HG02981 (cell line): ENCODE results near the gene KRT7.
"Not testable (repeated sequence)": the region's sequence is repeated elsewhere in the genome, so short reads cannot be mapped to it uniquely, and the experiment has no call there.

Experiments used
- ATAC-seq: cut with Tn5 transposase; IDR thresholded peaks from one replicate; pipeline ENCODE4 v1.9.1; 2021; ENCODE audit warnings: mild to moderate bottlenecking, moderate library complexity; ENCODE audit not compliant: unreplicated experiment

KRT7 gene

GRCh38 chr12:52243259-52243855 is 10.3 kb downstream of the KRT7 start:
- ATAC-seq = no peak

GRCh38 chr12:52243856-52244614 is 11.0 kb downstream of the KRT7 start:
- ATAC-seq = peak; percentile 91

GRCh38 chr12:52244615-52244994 is 11.6 kb downstream of the KRT7 start:
- ATAC-seq = peak; percentile 8

GRCh38 chr12:52245259-52245961 is 12.4 kb downstream of the KRT7 start:
- ATAC-seq = no peak

DNA sequence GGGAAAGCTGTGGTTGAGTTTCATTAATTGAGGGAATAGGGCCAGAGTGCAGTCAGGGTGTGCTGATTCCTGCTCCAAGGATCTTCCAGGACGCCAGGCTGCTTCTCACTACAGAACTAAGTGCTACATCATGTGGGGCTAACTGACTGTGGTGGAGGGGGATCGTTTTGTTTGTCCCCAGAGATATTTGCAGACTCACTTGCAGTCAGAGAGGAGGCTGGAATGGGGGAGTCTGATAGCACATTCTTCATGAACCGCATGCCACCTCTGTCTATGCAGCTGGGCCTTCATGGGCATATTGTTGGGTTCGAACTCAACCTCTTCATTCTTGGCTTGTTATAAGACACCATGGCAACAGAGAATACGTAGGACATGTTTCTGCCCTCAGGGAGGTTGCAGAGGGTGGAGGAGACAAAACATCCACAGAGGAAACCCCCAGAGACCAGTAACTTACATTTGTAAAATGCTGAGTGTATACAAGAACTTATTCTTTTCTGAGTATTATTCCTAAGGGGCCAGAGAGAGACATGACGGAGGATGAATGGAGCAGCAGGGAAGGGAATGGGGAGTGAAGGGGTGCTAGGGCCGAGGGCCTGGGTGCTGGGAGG is 13.0 kb downstream of the KRT7 start:
- ATAC-seq = no peak

DNA sequence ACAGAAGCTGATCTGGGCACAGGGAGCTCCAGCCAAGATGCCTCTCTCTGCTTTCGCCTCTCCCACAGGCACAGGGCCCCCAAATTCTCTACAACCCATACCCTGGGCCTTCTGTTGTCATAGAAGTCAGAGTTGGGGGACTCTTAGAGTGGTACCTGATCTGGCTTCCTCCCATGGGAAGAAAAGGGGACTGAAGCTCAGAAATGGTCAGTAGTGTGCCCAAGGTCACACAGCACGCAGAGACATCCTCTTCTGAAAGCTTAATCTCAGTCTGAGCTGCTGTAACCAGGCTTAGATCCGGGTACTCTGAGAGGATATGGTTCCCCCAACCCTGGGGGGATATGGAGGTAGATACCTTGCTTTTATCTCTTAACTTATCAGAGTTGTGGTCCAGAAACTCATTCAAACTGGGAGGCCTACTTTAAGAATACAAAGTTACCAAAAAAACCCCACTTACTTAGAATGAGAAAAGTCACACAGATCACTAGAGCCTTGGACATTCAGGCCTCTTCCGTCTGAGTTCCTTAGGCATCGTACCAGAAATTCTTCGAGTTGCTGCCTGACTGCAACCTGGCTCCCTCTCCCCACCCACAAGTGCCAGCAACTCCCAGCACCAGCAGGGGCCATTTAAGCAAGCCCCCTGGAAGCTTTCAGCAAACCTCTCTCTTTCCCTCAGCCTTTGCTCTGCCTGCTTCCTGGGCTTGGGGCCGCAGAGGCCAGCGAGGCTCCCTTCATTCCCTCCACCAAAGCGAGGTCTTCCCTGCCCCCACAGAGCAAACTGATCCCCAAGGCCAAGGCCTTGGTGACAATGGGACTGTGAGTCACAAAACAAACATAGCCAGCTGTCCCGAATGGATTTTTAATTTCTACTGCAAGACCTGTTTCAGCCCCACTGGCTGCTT is 13.9 kb downstream of the KRT7 start:
- no peak for ATAC-seq

- no peak for ATAC-seq
Observed at GRCh38 chr12:52247622-52248540, 14.8 kb downstream of the KRT7 start.

- no peak for ATAC-seq
Observed at GRCh38 chr12:52248541-52249461, 15.8 kb downstream of the KRT7 start.

DNA sequence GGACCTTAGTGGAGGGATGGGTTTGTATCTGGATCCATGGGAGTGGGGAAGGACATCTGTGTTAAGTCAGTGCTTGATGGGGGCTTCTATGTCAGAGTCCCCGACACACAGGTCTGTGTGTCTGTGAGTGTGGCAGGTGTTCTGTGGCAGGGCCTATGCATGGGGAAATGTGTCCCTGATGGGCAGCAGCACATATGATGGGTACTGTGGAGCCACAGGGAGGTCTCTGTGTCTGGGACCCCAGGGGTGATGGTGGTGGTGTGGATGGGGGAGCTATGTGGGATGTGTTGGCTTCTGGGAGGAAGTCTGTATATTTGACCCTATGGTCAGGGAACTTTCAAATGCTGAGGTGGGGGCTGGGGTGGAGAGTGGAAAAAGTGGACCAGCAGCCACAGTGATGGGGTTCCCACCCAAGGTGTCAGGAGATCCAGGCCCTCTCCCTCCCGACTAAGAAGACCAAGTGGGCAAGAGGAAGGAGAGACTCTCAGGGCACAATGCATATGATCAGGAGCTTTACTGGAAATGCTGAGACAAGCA is 16.5 kb downstream of the KRT7 start:
- ATAC-seq = no peak

DNA sequence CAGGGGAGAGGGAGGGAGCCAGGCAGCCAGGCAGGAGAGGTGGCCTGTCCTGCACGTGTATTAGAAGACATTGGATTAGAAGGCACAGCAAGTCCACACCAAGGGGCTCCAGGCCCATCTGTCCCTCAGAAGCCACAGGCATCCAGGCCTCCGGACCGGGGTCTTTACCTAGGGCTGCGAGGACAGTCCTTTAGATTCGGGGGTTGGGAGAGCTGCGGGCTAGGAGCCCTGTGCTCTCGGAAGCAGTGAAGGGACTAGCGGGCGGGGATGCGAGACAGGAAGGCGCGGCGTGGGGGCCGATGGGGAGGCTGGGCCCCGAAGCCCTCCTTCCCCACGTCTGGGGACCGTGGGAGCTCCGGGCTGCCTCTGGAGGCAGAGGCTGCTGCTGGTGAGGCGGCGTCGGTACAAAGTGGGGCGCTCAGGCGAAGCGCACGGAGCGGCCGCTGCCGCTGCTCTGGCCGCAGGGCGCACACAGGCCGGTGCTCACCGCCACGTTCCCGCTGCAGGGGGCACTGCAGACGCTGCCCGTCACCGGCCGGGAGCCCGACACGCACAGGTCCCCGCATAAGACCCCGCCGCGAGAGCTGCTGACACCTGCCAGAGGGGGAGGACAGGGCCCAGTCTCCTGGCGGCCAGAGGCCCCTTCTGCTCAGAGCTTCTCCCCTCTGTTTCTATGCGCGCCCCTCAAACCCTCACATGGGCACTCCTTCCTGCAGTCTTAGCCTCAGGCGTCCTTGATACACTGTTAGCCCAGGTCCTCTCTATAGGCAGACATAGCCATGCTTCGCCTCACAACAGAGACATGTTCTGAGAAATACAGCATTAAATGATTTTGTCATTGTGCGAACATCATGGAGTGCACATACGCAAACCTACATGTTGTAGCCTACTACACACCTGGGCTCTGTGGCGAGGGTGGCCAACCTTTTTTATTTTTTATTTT is 17.3 kb downstream of the KRT7 start:
- ATAC-seq = no peak

DNA sequence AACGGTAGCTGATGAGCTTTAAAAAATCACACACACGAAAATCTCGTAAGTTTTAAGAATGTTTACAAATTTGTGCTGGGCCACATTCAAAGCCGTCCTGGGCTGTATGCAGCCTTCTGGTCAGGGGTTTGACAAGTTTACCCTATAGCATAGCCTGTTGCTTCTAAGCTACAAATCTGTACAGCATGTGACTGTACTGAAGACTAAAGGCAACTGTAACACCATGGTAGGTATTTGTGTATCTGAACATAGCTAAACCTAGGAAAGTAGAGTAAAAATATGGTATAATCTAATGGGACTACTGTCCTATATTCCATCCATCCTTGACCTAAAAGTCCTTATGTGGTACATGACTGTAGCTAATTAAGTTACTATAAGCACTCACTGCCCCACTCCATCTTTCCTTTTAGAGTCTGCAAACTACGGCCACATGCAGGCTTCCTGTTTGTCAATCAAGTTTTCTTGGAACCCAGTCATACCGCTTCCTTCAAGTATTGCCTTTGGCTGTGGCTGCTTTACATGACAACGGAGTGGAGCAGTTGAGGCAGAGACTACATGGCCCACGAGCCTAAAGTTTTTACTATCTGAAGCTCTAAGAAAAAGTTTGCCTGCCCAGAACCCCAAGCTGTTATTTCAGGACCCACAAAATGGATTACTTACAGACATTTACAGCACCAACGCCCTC is 18.5 kb downstream of the KRT7 start:
- ATAC-seq = no peak

GRCh38 chr12:52252175-52252615 is 19.2 kb downstream of the KRT7 start:
- ATAC-seq = not testable (repeated sequence)

- no peak for ATAC-seq
Observed at GRCh38 chr12:52252728-52253343, 19.8 kb downstream of the KRT7 start.

DNA sequence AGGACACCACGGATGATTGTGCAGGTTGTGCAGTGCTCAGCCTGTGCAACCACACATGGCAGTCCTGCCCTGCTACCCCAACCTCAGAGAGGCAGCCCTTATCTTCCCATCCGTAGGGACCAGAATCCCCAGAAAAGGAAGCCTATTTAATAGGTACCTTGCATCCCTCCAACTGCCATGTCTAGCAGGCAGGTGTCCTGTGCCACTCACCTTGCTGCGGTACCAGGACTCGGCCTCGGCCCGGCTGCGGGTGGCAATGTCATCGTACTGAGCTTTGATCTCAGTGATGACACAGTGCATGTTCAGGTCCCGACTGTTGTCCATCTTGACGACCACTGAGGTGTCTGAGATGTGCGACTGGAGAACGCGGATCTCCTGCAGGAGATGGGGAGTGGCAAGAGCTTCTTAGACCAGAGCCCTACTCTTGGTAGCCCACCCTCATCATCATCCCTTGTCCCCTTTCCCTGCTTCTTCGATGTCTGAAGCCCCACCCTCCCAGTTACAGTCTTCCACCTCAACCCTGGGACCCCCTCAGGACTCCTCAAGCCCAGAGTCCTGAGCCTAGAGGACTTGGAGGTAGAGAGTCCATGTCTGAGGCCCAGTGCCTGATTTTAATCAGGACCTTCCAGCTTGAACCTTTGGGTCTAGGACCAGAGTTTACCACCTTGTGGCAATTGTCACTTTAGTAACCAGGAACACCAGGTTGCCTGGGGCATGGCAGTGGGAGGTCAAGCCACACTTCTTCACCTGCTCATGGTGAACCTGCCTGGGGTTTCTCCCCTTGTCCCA is 20.5 kb downstream of the KRT7 start:
- no peak for ATAC-seq
